Epithelial cell of esophagus (primary cell): ENCODE results near the gene SPATA12.

ENCODE experiments used
- DNase-seq: peaks from one replicate; pipeline ENCODE4 v3.0.0; 2010; ENCODE audit warnings: low read depth
- H3K4me3 ChIP-seq: 2 replicates; pipeline ENCODE4 v1.5.1; 2011; ENCODE audit warnings: mild to moderate bottlenecking, low read length, control low read depth
- TF ChIP-seq, protein P1 (sequence below): IDR thresholded peaks from 2 replicates; pipeline ENCODE4 v1.5.1; 2011; ENCODE audit warnings: low read depth, mild to moderate bottlenecking, low read length, control low read depth, inconsistent platforms; ENCODE audit not compliant: insufficient read depth; ENCODE audit errors: missing control alignments

Gene SPATA12

DNA sequence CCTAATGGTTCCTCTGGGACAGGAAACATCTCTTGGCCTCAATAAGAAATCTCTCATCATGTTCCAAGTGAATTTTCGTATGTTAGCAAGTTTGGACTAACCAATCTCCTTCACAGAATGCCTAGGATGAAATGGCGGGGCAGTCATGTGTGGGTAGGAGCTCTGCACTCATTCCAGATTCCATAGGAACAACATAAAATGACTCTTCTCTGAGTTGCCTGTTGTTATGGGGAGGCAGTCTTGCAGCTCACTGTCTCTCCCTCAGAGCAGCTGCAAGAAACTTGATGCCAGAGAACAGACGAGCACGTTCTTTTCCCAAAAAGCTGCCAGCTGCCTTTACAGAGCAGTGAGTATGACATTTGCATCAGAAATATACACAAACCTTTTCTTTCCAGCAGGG, 34.1 kb downstream of the SPATA12 start:
- DNase-seq = no peak
- TF ChIP-seq, protein P1, sequence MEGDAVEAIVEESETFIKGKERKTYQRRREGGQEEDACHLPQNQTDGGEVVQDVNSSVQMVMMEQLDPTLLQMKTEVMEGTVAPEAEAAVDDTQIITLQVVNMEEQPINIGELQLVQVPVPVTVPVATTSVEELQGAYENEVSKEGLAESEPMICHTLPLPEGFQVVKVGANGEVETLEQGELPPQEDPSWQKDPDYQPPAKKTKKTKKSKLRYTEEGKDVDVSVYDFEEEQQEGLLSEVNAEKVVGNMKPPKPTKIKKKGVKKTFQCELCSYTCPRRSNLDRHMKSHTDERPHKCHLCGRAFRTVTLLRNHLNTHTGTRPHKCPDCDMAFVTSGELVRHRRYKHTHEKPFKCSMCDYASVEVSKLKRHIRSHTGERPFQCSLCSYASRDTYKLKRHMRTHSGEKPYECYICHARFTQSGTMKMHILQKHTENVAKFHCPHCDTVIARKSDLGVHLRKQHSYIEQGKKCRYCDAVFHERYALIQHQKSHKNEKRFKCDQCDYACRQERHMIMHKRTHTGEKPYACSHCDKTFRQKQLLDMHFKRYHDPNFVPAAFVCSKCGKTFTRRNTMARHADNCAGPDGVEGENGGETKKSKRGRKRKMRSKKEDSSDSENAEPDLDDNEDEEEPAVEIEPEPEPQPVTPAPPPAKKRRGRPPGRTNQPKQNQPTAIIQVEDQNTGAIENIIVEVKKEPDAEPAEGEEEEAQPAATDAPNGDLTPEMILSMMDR = no peak
- no peak overlapping the region for H3K4me3 ChIP-seq

GRCh38 chr3:57095363-57095762, 34.9 kb downstream of the SPATA12 start:
- TF ChIP-seq, protein P1 = no peak
- H3K4me3 ChIP-seq = no peak overlapping the region
- no peak for DNase-seq

- DNase-seq = no peak
- no peak overlapping the region for H3K4me3 ChIP-seq
- TF ChIP-seq, protein P1 = no peak
Observed at GRCh38 chr3:57097536-57097935, 37.1 kb downstream of the SPATA12 start.

- DNase-seq = peak; percentile 52
- TF ChIP-seq, protein P1 = no peak
- H3K4me3 ChIP-seq = no peak overlapping the region
Observed at GRCh38 chr3:57098418-57099310, 38.2 kb downstream of the SPATA12 start.

DNA sequence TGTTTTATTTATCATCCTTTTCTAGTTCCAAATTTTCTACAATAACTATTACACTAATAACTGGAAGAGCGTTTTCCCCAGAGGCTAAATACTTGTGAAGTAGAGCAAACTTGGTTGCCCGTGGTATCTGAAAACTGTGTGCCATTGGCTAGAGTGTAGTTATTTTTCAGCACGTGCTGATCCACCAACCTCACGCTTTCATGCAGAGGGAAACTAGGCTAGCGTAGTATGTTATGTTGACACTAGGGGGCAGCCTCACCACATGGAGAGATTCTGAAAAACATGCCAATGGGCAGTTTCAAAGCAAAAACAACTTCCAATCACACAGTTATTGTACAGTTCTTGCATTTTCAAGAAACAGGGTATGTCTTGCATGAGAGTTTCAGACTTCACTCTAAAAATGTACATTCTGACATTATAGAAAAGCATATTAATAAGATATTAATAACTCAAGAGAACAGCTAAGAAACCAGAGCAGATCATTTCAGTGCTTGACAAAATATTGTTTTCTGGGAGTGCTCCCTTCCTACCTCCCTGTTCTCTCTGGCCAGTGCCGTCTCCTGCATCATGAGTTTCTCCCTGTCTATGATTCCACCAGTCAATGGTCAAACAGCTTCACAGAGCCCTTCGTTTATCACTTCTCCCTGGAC, 39.7 kb downstream of the SPATA12 start:
- no peak overlapping the region for H3K4me3 ChIP-seq
- DNase-seq = peak; percentile 75
- TF ChIP-seq, protein P1 = peak; percentile 93

DNA sequence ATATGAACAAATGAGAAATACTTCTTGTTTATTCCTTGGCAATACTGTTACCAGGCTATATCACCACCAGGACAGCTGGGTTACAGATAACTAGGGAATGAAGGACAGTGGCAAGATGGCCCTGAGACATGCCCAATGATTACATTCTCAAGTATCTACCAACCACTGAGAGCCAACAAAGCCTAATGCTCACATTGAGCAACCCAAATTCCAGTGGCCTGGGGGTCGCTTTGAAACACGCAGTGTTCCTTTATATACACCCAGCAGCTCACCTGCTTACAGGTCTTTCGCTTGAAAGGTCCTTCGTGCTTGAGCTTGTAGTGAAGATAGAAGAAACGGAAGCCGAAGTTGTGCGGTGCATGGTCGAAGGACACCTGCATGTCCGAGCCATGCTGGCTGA, 45.1 kb downstream of the SPATA12 start:
- TF ChIP-seq, protein P1 = no peak
- no peak overlapping the region for H3K4me3 ChIP-seq
- no peak for DNase-seq

- H3K4me3 ChIP-seq = no peak overlapping the region
- TF ChIP-seq, protein P1 = no peak
- no peak for DNase-seq
Observed at GRCh38 chr3:57108684-57109083, 48.2 kb downstream of the SPATA12 start.
